Epithelial cell of proximal tubule (primary cell): ENCODE results near the gene NDUFA13. TPM values are rescaled to one million over a fixed set of nuclear protein-coding genes. Genes with fewer than 3 reads are reported as not detected.

Source experiments
- DNase-seq: peaks from one replicate; pipeline ENCODE4 v3.0.0-alpha.2; 2011; ENCODE audit warnings: low read depth
- H3K4me3 ChIP-seq: 2 replicates; pipeline ENCODE4 v1.5.1; 2011; ENCODE audit warnings: low read depth, mild to moderate bottlenecking, low read length
- CTCF ChIP-seq: conservative IDR thresholded peaks from 2 replicates; pipeline ENCODE4 v1.5.1; 2012; ENCODE audit warnings: low read depth, mild to moderate bottlenecking, low read length
- total RNA-seq: library from RNA; depleted of rRNA; stranded (reverse); fragments of >200 nt; gene quantifications from 2 replicates; pipeline ENCODE4 v1.2.3, GENCODE V29; 2015

The NDUFA13 gene
- total RNA-seq, 1 donor from 2014 or later = 166 TPM

DNA sequence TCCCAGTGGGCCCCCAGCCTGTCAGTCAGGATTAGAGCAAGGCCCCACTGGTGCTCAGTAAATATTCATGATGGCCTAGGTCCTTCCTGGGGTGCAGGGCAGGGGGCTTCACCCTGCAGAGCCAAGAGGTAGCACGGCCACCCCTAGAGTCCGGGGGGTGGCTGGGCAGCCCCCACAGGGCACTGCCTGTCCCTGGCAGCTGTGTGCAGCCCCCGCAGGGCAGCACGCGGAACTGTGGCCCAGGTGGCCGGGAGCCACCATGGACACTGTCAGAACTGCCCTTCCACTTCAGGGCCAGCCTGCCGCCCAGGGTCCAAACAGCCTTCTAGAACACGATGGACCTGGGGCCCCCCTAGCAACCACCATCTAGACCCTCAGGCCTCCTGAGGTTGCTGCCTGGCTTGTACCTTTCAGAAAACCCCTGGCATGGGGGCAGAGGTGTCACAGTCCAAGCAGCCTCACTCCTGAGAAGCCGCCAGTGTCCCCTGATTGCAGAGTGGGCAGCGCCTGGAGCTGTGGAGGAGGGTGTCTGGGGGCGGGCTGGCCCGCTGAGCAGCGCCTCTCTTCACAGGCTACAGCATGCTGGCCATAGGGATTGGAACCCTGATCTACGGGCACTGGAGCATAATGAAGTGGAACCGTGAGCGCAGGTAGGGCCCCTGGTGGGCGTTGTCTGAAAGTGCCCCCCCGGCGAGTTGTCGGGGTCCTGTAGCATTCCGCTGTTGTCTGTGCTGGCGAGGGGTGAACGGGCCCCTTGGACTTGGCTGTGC is 9.8 kb downstream of the NDUFA13 start:
- DNase-seq = no peak
- no peak for TF ChIP-seq CTCF
- H3K4me3 ChIP-seq = no peak overlapping the region

DNA sequence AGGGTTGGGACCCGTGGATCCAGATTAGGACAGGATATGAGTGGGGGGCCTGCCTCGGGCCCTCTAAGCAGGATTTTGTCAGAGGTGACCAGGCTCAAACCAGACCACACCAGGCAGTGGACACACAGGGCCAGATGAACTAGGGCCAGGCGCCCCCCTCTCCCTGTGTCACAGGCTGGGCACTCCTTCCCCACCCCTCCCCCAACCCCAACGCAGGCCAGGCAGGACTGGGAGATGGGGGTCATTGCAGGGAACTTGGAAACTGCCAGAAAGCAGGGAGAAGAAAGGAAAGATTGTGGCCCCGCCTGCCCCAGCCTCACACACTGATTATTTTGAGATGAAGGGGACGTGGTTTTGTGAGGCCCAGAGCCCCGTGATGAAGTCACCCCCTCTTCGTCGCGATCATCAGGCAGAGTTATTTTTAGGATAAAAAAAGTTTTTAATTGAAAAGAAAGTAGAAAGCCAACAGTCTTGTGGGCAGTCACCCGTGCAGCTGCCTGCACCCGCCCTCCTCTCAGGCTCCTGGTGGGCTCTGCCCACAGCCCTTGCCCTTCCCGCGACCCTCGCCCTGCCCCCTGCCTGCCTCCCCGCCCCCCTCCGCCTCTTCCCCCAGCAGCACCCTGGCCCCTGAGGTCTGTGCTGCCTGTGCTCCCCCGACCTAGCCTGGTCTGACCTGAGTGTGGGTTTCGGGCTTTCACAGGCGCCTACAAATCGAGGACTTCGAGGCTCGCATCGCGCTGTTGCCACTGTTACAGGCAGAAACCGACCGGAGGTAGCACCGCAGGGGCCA is 10.8 kb downstream of the NDUFA13 start:
- H3K4me3 ChIP-seq = no peak overlapping the region
- TF ChIP-seq CTCF = no peak
- no peak for DNase-seq

GRCh38 chr19:19527371-19527656 is 11.3 kb downstream of the NDUFA13 start:
- no peak overlapping the region for H3K4me3 ChIP-seq
- no peak for TF ChIP-seq CTCF
- DNase-seq = no peak

DNA sequence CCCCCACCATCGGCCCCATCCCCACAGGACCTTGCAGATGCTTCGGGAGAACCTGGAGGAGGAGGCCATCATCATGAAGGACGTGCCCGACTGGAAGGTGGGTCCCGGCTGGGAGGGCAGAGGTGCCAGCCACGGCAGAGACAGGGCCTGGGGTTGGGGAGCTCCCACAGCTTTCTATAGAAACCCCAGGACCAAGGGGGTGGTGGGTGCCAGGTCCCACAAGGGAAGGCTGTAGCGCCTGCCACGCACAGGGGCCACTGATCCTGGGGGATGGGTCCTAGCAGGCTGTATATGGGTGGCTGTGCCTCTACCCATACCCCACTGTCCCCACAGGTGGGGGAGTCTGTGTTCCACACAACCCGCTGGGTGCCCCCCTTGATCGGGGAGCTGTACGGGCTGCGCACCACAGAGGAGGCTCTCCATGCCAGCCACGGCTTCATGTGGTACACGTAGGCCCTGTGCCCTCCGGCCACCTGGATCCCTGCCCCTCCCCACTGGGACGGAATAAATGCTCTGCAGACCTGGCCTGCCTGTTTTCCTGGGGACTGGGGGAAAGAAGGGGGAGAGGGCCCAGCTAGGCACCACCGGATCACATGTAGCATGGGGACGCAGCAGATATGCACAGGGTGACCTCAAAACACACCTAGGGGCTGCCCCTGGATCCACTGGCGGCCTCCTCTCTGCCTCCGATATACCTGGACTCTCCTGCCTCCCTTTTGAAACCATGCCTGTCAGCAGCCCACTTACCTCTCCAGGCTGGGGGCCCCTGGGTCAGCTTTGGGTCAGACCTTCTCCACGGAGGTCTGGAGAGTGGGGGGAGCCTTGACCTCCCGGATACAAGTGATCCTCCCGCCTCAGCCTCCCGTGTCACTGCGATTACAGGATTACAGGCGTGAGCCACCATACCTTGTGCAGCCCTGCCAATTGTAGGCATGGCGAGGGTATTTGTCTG is 11.9 kb downstream of the NDUFA13 start:
- no peak for TF ChIP-seq CTCF
- DNase-seq = no peak

DNA sequence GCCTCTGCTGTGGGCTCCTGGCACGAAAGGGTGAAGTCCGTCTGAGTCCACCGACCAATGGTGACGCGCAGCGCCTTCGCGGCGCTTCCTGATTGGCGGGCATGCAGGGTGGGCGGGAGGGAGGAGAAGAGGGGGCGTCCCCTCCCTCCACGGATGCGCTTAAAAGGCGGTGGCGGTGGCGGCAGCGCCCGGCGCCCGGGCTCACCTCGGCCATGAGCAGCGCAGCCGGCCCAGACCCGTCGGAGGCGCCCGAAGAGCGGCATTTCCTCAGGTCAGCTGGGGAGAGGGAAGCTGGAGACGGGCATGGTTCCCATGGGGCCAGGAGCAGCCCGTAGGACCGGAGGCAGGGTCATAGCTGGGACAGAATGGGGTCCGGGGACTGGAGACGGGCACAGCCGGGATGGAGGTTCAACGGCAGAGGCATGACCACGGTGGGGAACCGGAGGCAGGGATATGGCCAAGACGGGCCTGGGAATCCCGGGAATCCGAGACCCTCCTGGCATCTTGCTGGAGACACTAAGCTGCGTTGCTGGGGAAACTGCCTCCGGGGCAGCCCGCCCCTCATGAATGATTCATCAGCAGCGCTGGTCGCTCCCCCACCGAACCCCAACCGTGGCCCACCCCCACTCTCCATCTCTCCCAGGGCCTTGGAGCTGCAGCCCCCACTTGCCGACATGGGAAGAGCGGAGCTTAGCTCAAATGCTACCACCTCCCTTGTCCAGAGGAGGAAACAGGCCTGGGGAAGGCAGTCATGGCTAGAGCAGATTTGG is 12.9 kb downstream of the NDUFA13 start, which contains the start of gene YJEFN3:
YJEFN3 (plus strand) TSS at position 191 of the 770 bp plus-strand sequence; CDS start at position 213, 22 bp downstream.
- no peak for DNase-seq
- no peak within 1 kb of the TSS for H3K4me3 ChIP-seq
- no peak for TF ChIP-seq CTCF

More for the DNA sequence above, 11.9 kb downstream of the NDUFA13 start:
- no peak overlapping the region for H3K4me3 ChIP-seq
